DMS53 (cell line): ENCODE results near the gene NDUFS2.
A peak's percentile ranks its signal among the peaks of the same experiment; 100 is the strongest.
"Not testable (repeated sequence)": the region's sequence is repeated elsewhere in the genome, so short reads cannot be mapped to it uniquely, and the experiment has no call there.

Experiments used
- DNase-seq: peaks from one replicate; lab custom pipeline; 2025; lab: John Stamatoyannopoulos, UW

Gene NDUFS2

GRCh38 chr1:161220002-161220401 lies 17.8 kb downstream of the NDUFS2 start:
- DNase-seq: no peak

- no peak for DNase-seq
Observed at GRCh38 chr1:161222175-161223019, 20.2 kb downstream of the NDUFS2 start.

GRCh38 chr1:161223805-161224694 lies 21.9 kb downstream of the NDUFS2 start:
- DNase-seq: no peak

GRCh38 chr1:161224695-161225087 lies 22.5 kb downstream of the NDUFS2 start:
- not testable (repeated sequence) for DNase-seq

GRCh38 chr1:161225178-161225533 lies 23.0 kb downstream of the NDUFS2 start:
- DNase-seq: no peak

GRCh38 chr1:161225534-161226319 lies 23.6 kb downstream of the NDUFS2 start, which contains the start of gene TOMM40L:
TOMM40L (plus strand) TSS chr1:161226060; CDS start chr1:161226490, 430 bp downstream.
- DNase-seq: peak; percentile 98

- DNase-seq: no peak
Observed at GRCh38 chr1:161226320-161226711, 24.1 kb downstream of the NDUFS2 start.

- peak; percentile 59 for DNase-seq
Observed at GRCh38 chr1:161226759-161227158, 24.6 kb downstream of the NDUFS2 start.

- DNase-seq: peak; percentile 91
Observed at GRCh38 chr1:161227196-161227871, 25.2 kb downstream of the NDUFS2 start.

GRCh38 chr1:161228032-161228431 lies 25.9 kb downstream of the NDUFS2 start:
- DNase-seq: no peak

- DNase-seq: peak; percentile 33
Observed at GRCh38 chr1:161229896-161230295, 27.7 kb downstream of the NDUFS2 start.

- no peak for DNase-seq
Observed at GRCh38 chr1:161230762-161231161, 28.6 kb downstream of the NDUFS2 start.

- no peak for DNase-seq
Observed at GRCh38 chr1:161233102-161233501, 30.9 kb downstream of the NDUFS2 start.

- peak; percentile 78 for DNase-seq
Observed at GRCh38 chr1:161235957-161236775, 34.0 kb downstream of the NDUFS2 start.

GRCh38 chr1:161238039-161238473 lies 35.9 kb downstream of the NDUFS2 start, which contains the start of gene NR1I3:
NR1I3 (minus strand) TSS chr1:161238203; CDS start chr1:161236565, 1,638 bp downstream.
- no peak for DNase-seq

- DNase-seq: peak; percentile 12
Observed at GRCh38 chr1:161241682-161242081, 39.5 kb downstream of the NDUFS2 start.

GRCh38 chr1:161242313-161242712 lies 40.1 kb downstream of the NDUFS2 start:
- no peak for DNase-seq

- no peak for DNase-seq
Observed at GRCh38 chr1:161244888-161245287, 42.7 kb downstream of the NDUFS2 start.

GRCh38 chr1:161250100-161250499 lies 47.9 kb downstream of the NDUFS2 start:
- DNase-seq: not testable (repeated sequence)

GRCh38 chr1:161250829-161251228 lies 48.7 kb downstream of the NDUFS2 start:
- DNase-seq: no peak
